Measurements from ENCODE around the gene BBIP1. TPM values are rescaled to one million over a fixed set of nuclear protein-coding genes. Genes with fewer than 3 reads are reported as not detected.

BBIP1 gene
- total RNA-seq, 2 experiments from 2014 or later: 34.3 to 48.8 TPM

DNA sequence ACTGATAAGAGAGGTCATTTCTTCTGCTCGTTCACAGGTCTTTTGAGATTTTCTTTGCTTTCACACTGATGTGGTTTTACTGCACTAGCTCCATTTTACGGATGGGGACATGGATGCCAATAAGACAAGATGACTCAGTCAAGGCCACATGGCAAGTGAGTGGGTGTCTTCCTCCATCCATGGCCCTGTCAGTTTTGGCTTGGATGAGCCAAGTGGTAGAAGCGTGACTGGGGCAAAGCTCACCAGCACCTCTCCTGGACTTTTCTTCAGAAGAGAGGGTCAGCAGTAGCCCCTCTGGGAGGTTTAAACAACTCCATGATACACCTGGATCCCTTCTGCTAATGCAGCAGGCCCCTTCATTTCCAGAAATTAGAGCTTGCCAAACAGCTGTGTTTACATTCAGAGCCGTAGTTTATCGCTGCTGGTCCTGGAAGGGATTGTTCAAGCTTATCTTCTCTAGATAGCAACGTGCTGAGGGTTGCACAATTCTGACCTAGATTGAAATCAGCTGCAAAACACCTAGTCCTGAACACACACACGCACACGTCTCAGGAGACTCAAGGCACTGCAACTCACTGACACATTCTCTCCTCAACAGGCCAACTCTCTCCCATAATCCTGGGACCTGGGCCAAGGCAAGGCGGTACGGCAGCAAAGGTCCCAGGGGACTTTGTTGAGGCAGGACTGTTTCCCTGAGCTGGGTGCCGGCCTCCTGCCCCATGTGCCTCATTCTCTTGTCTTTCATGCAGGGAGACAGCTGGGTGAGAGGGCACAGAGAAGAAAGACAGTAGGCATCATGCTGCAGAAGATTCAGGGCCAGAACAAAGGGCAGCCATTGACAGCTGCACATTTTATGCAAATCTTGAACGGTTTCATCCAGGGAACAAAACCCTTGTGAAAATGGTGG lies 61.5 kb downstream of the BBIP1 start:
- no peak overlapping the region for H3K4me3 Mint-ChIP-seq
- H3K36me3 Mint-ChIP-seq (ENCODE audit: low read depth): peaks cover 13% of the 10 kb centered on the region
- peaks cover 83% of the 10 kb centered on the region for H3K4me1 Mint-ChIP-seq
- peaks cover 7% of the 10 kb centered on the region for H3K9me3 Mint-ChIP-seq (ENCODE audit: low read depth)
- CTCF ChIA-PET: interaction anchor here (0.7 to 2.4 kb wide), 12 partner anchors 10 to 185 kb away, joined by 3 to 11 read pairs (median 4); no protein-coding TSS in a partner anchor
- peak; percentile 57 for ATAC-seq
- POLR2A ChIA-PET: interaction anchor here (0.9 to 2.0 kb wide), 4 partner anchors 10 to 100 kb away, joined by 3 to 8 read pairs (median 4); partner anchors contain the start of gene PDCD4
- peak overlapping the region; percentile 84 for H3K27ac Mint-ChIP-seq
- H3K27me3 Mint-ChIP-seq: no peaks in the 10 kb centered on the region
- DNase-seq: peak; percentile 53
- intact Hi-C loops (cut with DNase I, micrococcal nuclease): no loop called here

- Mint-ChIP-seq H3K9me3 (ENCODE audit: low read depth) (peaks cover 7% of the 10 kb centered on the region), H3K27me3 (no peaks in the 10 kb centered on the region), H3K4me3 (no peak overlapping the region), H3K4me1 (peaks cover 77% of the 10 kb centered on the region), H3K27ac (no peak overlapping the region), H3K36me3 (ENCODE audit: low read depth) (peaks cover 11% of the 10 kb centered on the region)
- ChIA-PET POLR2A (interaction anchor here (0.6 kb wide), 1 partner anchor 277 kb away, joined by 4 read pairs; no protein-coding TSS in a partner anchor), CTCF (interaction anchor here (0.6 to 2.7 kb wide), 4 partner anchors 8 to 12 kb away, joined by 3 to 15 read pairs (median 4); no protein-coding TSS in a partner anchor)
- DNase-seq: no peak
- ATAC-seq: no peak
- intact Hi-C loops (cut with DNase I, micrococcal nuclease): no loop called here
These were observed 64.9 kb downstream of the BBIP1 start for GRCh38 chr10:110853921-110854605.

GRCh38 chr10:110852947-110853346 lies 66.0 kb downstream of the BBIP1 start:
- peaks cover 7% of the 10 kb centered on the region for H3K9me3 Mint-ChIP-seq (ENCODE audit: low read depth)
- peak overlapping the region; percentile 21 for H3K4me3 Mint-ChIP-seq
- DNase-seq (no peak), ATAC-seq (no peak)
- CTCF ChIA-PET: interaction anchor here (1.0 to 2.7 kb wide), 4 partner anchors 10 to 78 kb away, joined by 3 to 15 read pairs (median 6); no protein-coding TSS in a partner anchor
- intact Hi-C loops (cut with DNase I, micrococcal nuclease): no loop called here
- POLR2A ChIA-PET: no interaction called here
- peaks cover 11% of the 10 kb centered on the region for H3K36me3 Mint-ChIP-seq (ENCODE audit: low read depth)
- H3K27ac Mint-ChIP-seq: peak overlapping the region; percentile 70
- H3K27me3 Mint-ChIP-seq: no peaks in the 10 kb centered on the region
- peaks cover 68% of the 10 kb centered on the region for H3K4me1 Mint-ChIP-seq

- peak overlapping the region; percentile 70 for H3K27ac Mint-ChIP-seq
- peak overlapping the region; percentile 37 for H3K4me3 Mint-ChIP-seq
- DNase-seq: peak; percentile 73
- POLR2A ChIA-PET: interaction anchor here (1.0 kb wide), 1 partner anchor 73 kb away, joined by 6 read pairs; no protein-coding TSS in a partner anchor
- H3K27me3 Mint-ChIP-seq: no peaks in the 10 kb centered on the region
- peaks cover 6% of the 10 kb centered on the region for H3K36me3 Mint-ChIP-seq (ENCODE audit: low read depth)
- ATAC-seq: peak; percentile 86
- peaks cover 63% of the 10 kb centered on the region for H3K4me1 Mint-ChIP-seq
- H3K9me3 Mint-ChIP-seq (ENCODE audit: low read depth): peaks cover 7% of the 10 kb centered on the region
- CTCF ChIA-PET: interaction anchor here (0.6 to 2.7 kb wide), 7 partner anchors 9 to 106 kb away, joined by 3 to 15 read pairs (median 3); no protein-coding TSS in a partner anchor
- intact Hi-C loops (cut with DNase I, micrococcal nuclease): no loop called here
These were observed 66.6 kb downstream of the BBIP1 start for GRCh38 chr10:110852255-110852896.

DNA sequence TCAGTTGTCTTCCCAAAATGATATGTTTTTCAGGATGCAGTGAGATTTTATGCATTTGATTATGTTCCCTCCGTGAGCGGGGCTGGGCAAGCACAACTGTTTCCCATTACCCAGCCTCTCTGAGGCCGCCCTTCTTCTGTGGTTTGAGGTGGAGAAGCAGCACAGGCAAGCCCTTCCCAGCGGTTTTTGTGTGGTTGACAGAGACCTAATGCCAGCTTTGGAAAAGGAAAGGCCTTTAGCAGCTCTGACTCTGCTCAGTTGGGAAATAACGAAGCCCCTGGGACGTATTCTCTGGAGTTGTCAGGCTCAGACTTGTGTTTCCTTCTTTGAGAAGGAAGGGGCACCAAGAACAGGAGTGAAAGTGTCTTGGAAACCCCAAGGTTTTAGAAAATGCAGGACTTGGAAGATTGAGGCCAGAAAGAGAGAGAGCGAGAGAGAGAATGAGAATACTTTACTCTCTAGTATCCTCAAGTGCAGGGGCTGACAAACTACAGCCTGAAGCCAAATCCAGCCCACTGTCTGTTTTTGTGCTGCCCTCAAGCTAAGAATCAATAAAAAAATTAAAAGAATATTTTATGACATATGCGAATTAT lies 67.9 kb downstream of the BBIP1 start:
- CTCF ChIA-PET: interaction anchor here (0.8 to 2.7 kb wide), 3 partner anchors 14 to 105 kb away, joined by 3 to 15 read pairs (median 3); no protein-coding TSS in a partner anchor
- ATAC-seq (no peak), DNase-seq (no peak)
- peaks cover 5% of the 10 kb centered on the region for H3K9me3 Mint-ChIP-seq (ENCODE audit: low read depth)
- peaks cover 59% of the 10 kb centered on the region for H3K4me1 Mint-ChIP-seq
- POLR2A ChIA-PET: no interaction called here
- peaks cover 3% of the 10 kb centered on the region for H3K36me3 Mint-ChIP-seq (ENCODE audit: low read depth)
- intact Hi-C loops (cut with DNase I, micrococcal nuclease): no loop called here
- peak overlapping the region; percentile 18 for H3K4me3 Mint-ChIP-seq
- H3K27me3 Mint-ChIP-seq: no peaks in the 10 kb centered on the region
- H3K27ac Mint-ChIP-seq: peak overlapping the region; percentile 32

DNA sequence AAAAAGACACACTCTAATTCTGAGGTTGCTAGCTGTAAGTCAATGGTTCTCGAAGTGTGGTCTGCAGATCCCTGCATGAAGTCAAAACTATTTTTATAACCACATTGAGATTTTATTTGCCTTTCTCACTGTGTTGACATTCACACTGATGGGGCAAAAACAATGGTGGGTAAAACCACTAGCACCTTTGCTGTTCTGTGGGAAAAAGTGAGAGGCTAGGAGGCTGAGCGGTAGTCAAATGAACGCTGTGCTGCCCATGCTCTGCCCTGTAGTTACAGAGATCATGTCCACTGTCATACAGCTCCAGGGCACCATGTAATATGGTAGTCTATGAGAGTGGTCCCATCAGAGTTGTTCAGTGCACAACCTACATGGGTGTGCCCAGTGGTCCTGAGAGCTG lies 68.9 kb downstream of the BBIP1 start:
- H3K9me3 Mint-ChIP-seq (ENCODE audit: low read depth): no peaks in the 10 kb centered on the region
- H3K27me3 Mint-ChIP-seq: no peaks in the 10 kb centered on the region
- intact Hi-C loops (cut with DNase I, micrococcal nuclease): no loop called here
- no peak overlapping the region for H3K4me3 Mint-ChIP-seq
- peaks cover 53% of the 10 kb centered on the region for H3K4me1 Mint-ChIP-seq
- H3K27ac Mint-ChIP-seq: no peak overlapping the region
- ATAC-seq (no peak), DNase-seq (no peak)
- H3K36me3 Mint-ChIP-seq (ENCODE audit: low read depth): no peaks in the 10 kb centered on the region
- ChIA-PET POLR2A (no interaction called here), CTCF (interaction anchor here (0.5 kb wide), 1 partner anchor 109 kb away, joined by 3 read pairs; no protein-coding TSS in a partner anchor)

Other genes starting within 250 kb of the BBIP1 start
- gene PDCD4, start 47.3 kb downstream of the BBIP1 start, total RNA-seq: 100 to 1,000 TPM in 1 of 2 experiments, 10 to 100 TPM in 1; 69.8 to 125 TPM
- gene SHOC2, start 424 bp upstream of the BBIP1 start, total RNA-seq: 10 to 100 TPM; 31.3 to 40.4 TPM
- gene ADRA2A, start 157.8 kb upstream of the BBIP1 start, total RNA-seq: not detected

All from activated CD4-positive, alpha-beta T cell treated with anti-CD3 and anti-CD28 coated beads for 36 hours (primary cell).